HFF-Myc (cell line): Measurements from ENCODE around the gene VASH1.

ENCODE experiments used
- DNase-seq: peaks from one replicate; pipeline ENCODE4 v3.0.0-alpha.2; 2011; ENCODE audit warnings: low read depth; ENCODE audit errors: extremely low read depth
- H3K4me3 ChIP-seq: replicated peaks from 2 replicates; pipeline ENCODE4 v1.5.1; 2011; ENCODE audit warnings: low read depth, mild to moderate bottlenecking, control low read depth, low read length
- CTCF ChIP-seq: IDR thresholded peaks from 2 replicates; pipeline ENCODE4 v1.5.1; 2012; ENCODE audit warnings: mild to moderate bottlenecking, low read depth, low read length, control low read depth; ENCODE audit errors: missing control alignments

VASH1 gene

DNA sequence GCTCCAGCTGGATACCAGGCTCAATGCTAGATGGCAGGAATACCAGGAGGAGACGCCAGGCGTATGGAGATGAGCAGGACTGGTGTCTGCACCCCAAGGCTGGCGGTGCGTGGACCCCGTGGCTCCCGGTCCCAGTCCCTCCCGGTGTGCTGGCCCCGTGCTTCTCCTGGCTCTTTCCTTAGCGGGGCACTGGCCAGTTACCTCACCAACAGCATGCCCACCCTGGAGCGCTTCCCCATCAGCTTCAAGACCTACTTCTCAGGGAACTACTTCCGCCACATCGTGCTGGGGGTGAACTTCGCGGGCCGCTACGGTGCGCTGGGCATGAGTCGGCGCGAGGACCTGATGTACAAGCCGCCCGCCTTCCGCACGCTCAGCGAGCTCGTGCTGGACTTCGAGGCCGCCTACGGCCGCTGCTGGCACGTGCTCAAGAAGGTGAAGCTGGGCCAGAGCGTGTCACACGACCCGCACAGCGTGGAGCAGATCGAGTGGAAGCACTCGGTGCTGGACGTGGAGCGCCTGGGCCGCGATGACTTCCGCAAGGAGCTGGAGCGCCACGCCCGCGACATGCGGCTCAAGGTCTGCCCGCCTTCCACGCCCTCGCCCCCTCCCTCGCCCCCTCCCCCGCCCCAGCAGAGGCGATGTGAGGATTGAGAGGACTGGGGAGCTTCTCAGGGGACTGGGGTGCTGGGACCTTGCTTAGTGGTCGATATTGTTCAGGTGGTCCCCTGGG lies 14.6 kb downstream of the VASH1 start:
- TF ChIP-seq CTCF, result no peak
- no peak overlapping the region for H3K4me3 ChIP-seq
- no peak for DNase-seq

- TF ChIP-seq CTCF, result no peak
- no peak for DNase-seq
These were observed 15.4 kb downstream of the VASH1 start for GRCh38 chr14:76776428-76777251.

DNA sequence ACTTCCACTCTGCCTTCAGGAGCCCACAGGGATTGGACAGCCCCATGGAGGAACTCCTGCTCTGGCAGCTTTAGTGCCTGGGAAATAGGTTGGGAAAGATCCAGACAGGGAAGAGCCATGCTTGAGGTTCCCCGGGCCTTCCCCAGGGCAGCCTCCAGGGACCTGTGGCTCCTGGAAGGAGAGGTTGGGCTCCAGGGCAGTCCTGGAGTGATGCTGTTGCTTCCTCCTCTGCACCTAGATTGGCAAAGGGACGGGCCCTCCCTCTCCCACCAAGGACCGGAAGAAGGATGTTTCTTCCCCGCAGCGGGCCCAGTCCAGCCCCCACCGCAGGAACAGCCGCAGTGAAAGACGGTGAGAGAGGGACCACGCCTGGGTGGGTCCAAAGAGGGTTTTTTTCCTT lies 16.5 kb downstream of the VASH1 start:
- no peak for DNase-seq
- H3K4me3 ChIP-seq, result no peak overlapping the region
- no peak for TF ChIP-seq CTCF

More at GRCh38 chr14:76776428-76777251, 15.4 kb downstream of the VASH1 start:
- no peak overlapping the region for H3K4me3 ChIP-seq

- DNase-seq, result no peak
- no peak overlapping the region for H3K4me3 ChIP-seq
- no peak for TF ChIP-seq CTCF
These were observed 17.4 kb downstream of the VASH1 start for GRCh38 chr14:76778546-76779215.

GRCh38 chr14:76779221-76780057 lies 18.2 kb downstream of the VASH1 start:
- DNase-seq, result no peak
- no peak overlapping the region for H3K4me3 ChIP-seq
- TF ChIP-seq CTCF, result no peak

DNA sequence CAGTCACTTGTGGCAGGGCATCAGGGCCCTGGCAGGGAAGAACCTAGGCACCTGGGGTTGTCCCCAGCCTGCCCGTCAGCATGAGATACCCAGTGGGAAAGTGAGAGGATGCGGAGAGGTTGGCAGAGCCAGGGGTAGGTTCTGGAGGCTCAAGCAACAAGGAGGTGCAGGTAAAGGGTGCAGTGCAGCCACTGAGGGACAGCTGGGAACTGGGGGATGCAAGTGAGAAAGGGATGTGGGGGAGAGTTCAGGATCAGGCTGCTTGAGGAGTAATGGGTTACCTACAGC lies 18.7 kb downstream of the VASH1 start:
- H3K4me3 ChIP-seq, result no peak overlapping the region
- TF ChIP-seq CTCF, result no peak
- no peak for DNase-seq
